Common myeloid progenitor, CD34-positive (primary cell): ENCODE measurements around the gene OR5B3.

Experiments
- CTCF ChIA-PET: fragments of 350-600 bp; sonication (Branson Sonifier 250); formaldehyde crosslinking; loops from one replicate; lab custom pipeline; 2021; ENCODE audit warnings: antibody characterized with exemption; lab: Charles Lee
- POLR2A ChIA-PET: fragments of 350-600 bp; sonication (Branson Sonifier 250); formaldehyde crosslinking; loops from one replicate; lab custom pipeline; 2021; ENCODE audit warnings: antibody characterized with exemption; lab: Charles Lee
- DNase-seq, 3 donors: peaks; one replicate each; pipeline versions ENCODE4 v3.0.0 to v3.0.0-alpha.2; 2013
- H3K27ac ChIP-seq, 2 experiments: 1 replicate in 1 of 2; 2 replicates in 1 of 2; pipeline ENCODE4 v1.7.0; 2013; ENCODE audit warnings: inconsistent platforms in 2 of 2, low read length in 2 of 2, mild to moderate bottlenecking in 2 of 2, low read depth in 1 of 2, moderate library complexity in 1 of 2; ENCODE audit not compliant: severe bottlenecking in 2 of 2, insufficient read depth in 1 of 2, poor library complexity in 1 of 2
- H3K27me3 ChIP-seq, 5 experiments: replicated peaks in 2 of 5; 1 replicate in 3 of 5; 2 replicates in 2 of 5; pipeline versions ENCODE4 v1.6.1 to v1.7.0; 2013; ENCODE audit warnings: low read length in 4 of 5, mild to moderate bottlenecking in 2 of 5, moderate library complexity in 2 of 5, inconsistent platforms in 1 of 5; ENCODE audit not compliant: insufficient read depth in 5 of 5, control insufficient read depth in 4 of 5
- H3K36me3 ChIP-seq, 4 experiments: 1 replicate in 2 of 4; 2 replicates in 2 of 4; pipeline versions ENCODE4 v1.6.1 to v1.7.0; 2013; ENCODE audit warnings: low read length in 3 of 4, control low read depth in 1 of 4, mild to moderate bottlenecking in 1 of 4; ENCODE audit not compliant: control insufficient read depth in 4 of 4, insufficient read depth in 4 of 4
- H3K4me1 ChIP-seq, 4 experiments: 1 replicate in 3 of 4; 2 replicates in 1 of 4; pipeline versions ENCODE4 v1.6.1 to v1.7.1; 2013; ENCODE audit warnings: low read length in 3 of 4, mild to moderate bottlenecking in 3 of 4, control low read depth in 1 of 4, inconsistent platforms in 1 of 4, moderate library complexity in 1 of 4; ENCODE audit not compliant: control insufficient read depth in 4 of 4, insufficient read depth in 4 of 4; ENCODE audit errors: control extremely low read depth in 1 of 4
- H3K4me3 ChIP-seq, 7 experiments: 1 replicate in 4 of 7; 2 replicates in 3 of 7; pipeline versions ENCODE4 v1.5.1 to v1.7.0; 2013; ENCODE audit warnings: mild to moderate bottlenecking in 7 of 7, low read length in 6 of 7, moderate library complexity in 6 of 7, inconsistent platforms in 2 of 7, low read depth in 2 of 7, control low read depth in 1 of 7; ENCODE audit not compliant: insufficient read depth in 4 of 7, control insufficient read depth in 1 of 7; ENCODE audit errors: extremely low read depth in 1 of 7
- H3K9me3 ChIP-seq, 5 experiments: 1 replicate in 4 of 5; 2 replicates in 1 of 5; pipeline versions ENCODE4 v1.6.1 to v1.7.1; 2013; ENCODE audit warnings: low read length in 4 of 5, mild to moderate bottlenecking in 2 of 5, inconsistent platforms in 1 of 5, low read depth in 1 of 5, moderate library complexity in 1 of 5; ENCODE audit not compliant: control insufficient read depth in 4 of 5, insufficient read depth in 2 of 5; ENCODE audit errors: control extremely low read depth in 1 of 5
- WGBS: methylation state at CpG from one replicate; pipeline ENCODE4 v1.1.5; 2013; ENCODE audit not compliant: insufficient coverage; 5-methylcytosine and 5-hydroxymethylcytosine counted together

OR5B3 gene

DNA sequence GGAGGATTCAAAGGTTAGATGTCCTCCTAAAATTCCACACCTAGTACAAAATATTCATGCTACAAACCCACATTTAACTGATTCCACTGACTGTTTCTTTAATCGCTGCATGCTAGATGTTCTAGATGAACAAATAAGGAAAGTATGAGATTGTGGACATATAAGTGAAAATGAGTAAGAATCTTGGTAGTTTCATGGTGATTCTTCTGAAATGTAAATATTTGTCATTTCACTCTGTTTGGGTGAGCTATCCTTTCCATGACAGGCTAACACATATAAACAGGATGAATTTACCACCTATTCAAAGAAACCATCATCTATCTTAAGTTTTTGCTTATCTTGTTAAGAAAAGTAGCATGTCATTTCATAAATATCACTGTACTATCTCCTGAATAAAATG, 14.8 kb downstream of the OR5B3 start:
- Histone ChIP-seq H3K27ac (no peak overlapping the region), H3K36me3 (no peaks in the 10 kb centered on the region), H3K4me1 (no peaks in the 10 kb centered on the region), H3K9me3 (peaks cover 0 to 4% (median 0%) of the 10 kb centered on the region in 5 experiments), H3K4me3 (no peak overlapping the region), H3K27me3 (peaks cover 0 to 4% (median 0%) of the 10 kb centered on the region in 5 experiments)
- WGBS, result no CpG with 5 or more reads among the region's 1 CpG
- ChIA-PET CTCF (no interaction called here), POLR2A (no interaction called here)
- no peak for DNase-seq

GRCh38 chr11:58390551-58391063, 16.1 kb downstream of the OR5B3 start:
- no peaks in the 10 kb centered on the region for H3K4me1 ChIP-seq
- H3K9me3 ChIP-seq, result peaks cover 0 to 4% (median 0%) of the 10 kb centered on the region in 5 experiments
- CTCF ChIA-PET, result no interaction called here
- no peaks in the 10 kb centered on the region for H3K36me3 ChIP-seq
- no peak overlapping the region for H3K27ac ChIP-seq
- DNase-seq, result no peak
- WGBS, result 92% methylated on average over 15 of the region's 18 CpGs
- H3K4me3 ChIP-seq, result no peak overlapping the region
- H3K27me3 ChIP-seq, result peaks cover 0 to 4% (median 0%) of the 10 kb centered on the region in 5 experiments
- POLR2A ChIA-PET, result no interaction called here

GRCh38 chr11:58358969-58359368, 47.7 kb downstream of the OR5B3 start, which contains the start of gene OR5B17:
TSS of gene OR5B17 (minus strand) at chr11:58359069. CDS start at chr11:58359069, 0 bp downstream.
- ChIA-PET POLR2A (no interaction called here), CTCF (no interaction called here)
- no peaks in the 10 kb centered on the region for H3K36me3 ChIP-seq
- no peaks in the 10 kb centered on the region for H3K9me3 ChIP-seq
- WGBS, result no CpG with 5 or more reads among the region's 1 CpG
- no peaks in the 10 kb centered on the region for H3K27me3 ChIP-seq
- no peak within 1 kb of the TSS for H3K27ac ChIP-seq
- H3K4me3 ChIP-seq, result no peak within 1 kb of the TSS
- DNase-seq, result no peak
- H3K4me1 ChIP-seq, result no peaks in the 10 kb centered on the region

- Histone ChIP-seq H3K9me3 (no peaks in the 10 kb centered on the region), H3K27me3 (peaks cover 0 to 2% (median 0%) of the 10 kb centered on the region in 5 experiments), H3K4me3 (no peak overlapping the region), H3K36me3 (no peaks in the 10 kb centered on the region), H3K4me1 (no peaks in the 10 kb centered on the region), H3K27ac (no peak overlapping the region)
- 100% methylated on average over 1 of the region's 3 CpGs for WGBS
- no peak for DNase-seq
- CTCF ChIA-PET, result no interaction called here
- POLR2A ChIA-PET, result no interaction called here
These were observed 51.9 kb downstream of the OR5B3 start for GRCh38 chr11:58354727-58355126.
